Cerebellar cortex (tissue), 1 donor: ENCODE results near the gene ANKRD13A.
"Not testable (repeated sequence)": the region's sequence is repeated elsewhere in the genome, so short reads cannot be mapped to it uniquely, and the experiment has no call there.

Source experiments
- DNase-seq: peaks from one replicate; pipeline ENCODE4 v3.0.0-alpha.2; 2015; ENCODE audit warnings: low spot score

The ANKRD13A gene

GRCh38 chr12:109983432-109984142, 15.6 kb upstream of the ANKRD13A start:
- DNase-seq: no peak

GRCh38 chr12:109986236-109986635, 13.0 kb upstream of the ANKRD13A start:
- DNase-seq: not testable (repeated sequence)

- no peak for DNase-seq
Measured at GRCh38 chr12:109987615-109988014, 11.6 kb upstream of the ANKRD13A start.

- DNase-seq: no peak
Measured at GRCh38 chr12:109988274-109988673, 11.0 kb upstream of the ANKRD13A start.

- DNase-seq: no peak
Measured at GRCh38 chr12:109988903-109989302, 10.3 kb upstream of the ANKRD13A start.

- DNase-seq: peak; percentile 56
Measured at GRCh38 chr12:109989380-109989779, 9.8 kb upstream of the ANKRD13A start.

GRCh38 chr12:109991586-109991985, 7.6 kb upstream of the ANKRD13A start:
- peak; percentile 60 for DNase-seq

- no peak for DNase-seq
Measured at GRCh38 chr12:109993091-109993490, 6.1 kb upstream of the ANKRD13A start.

- no peak for DNase-seq
Measured at GRCh38 chr12:109994401-109995175, 4.6 kb upstream of the ANKRD13A start.

GRCh38 chr12:109995361-109995685, 3.9 kb upstream of the ANKRD13A start:
- no peak for DNase-seq

- DNase-seq: peak; percentile 96
Measured at GRCh38 chr12:109995686-109996482, 3.3 kb upstream of the ANKRD13A start, which contains the start of gene GIT2. Gene GIT2, minus strand, starts transcription at chr12:109996368. Its CDS starts 144 bp downstream, at chr12:109996224.

GRCh38 chr12:109996483-109996853, 2.8 kb upstream of the ANKRD13A start:
- no peak for DNase-seq

- DNase-seq: no peak
Measured at GRCh38 chr12:109997393-109997792, 1.8 kb upstream of the ANKRD13A start.

GRCh38 chr12:109998241-109998903, 858 bp upstream of the ANKRD13A start:
- peak; percentile 30 for DNase-seq

GRCh38 chr12:109999649-109999971, 380 bp downstream of the ANKRD13A start:
- no peak for DNase-seq

- peak; percentile 31 for DNase-seq
Measured at GRCh38 chr12:109999983-110000505, 814 bp downstream of the ANKRD13A start.

- DNase-seq: no peak
Measured at GRCh38 chr12:110001596-110001995, 2.4 kb downstream of the ANKRD13A start.

- DNase-seq: no peak
Measured at GRCh38 chr12:110002676-110003515, 3.7 kb downstream of the ANKRD13A start.

GRCh38 chr12:110004598-110004997, 5.4 kb downstream of the ANKRD13A start:
- DNase-seq: no peak

GRCh38 chr12:110005319-110005973, 6.2 kb downstream of the ANKRD13A start:
- DNase-seq: no peak

GRCh38 chr12:110006115-110006514, 6.9 kb downstream of the ANKRD13A start:
- no peak for DNase-seq
